ENCODE data around the gene P2RX6.
"Not testable (repeated sequence)": the region's sequence is repeated elsewhere in the genome, so short reads cannot be mapped to it uniquely, and the experiment has no call there.

Gene P2RX6

GRCh38 chr22:21069375-21069774 is 54.4 kb downstream of the P2RX6 start:
- H3K4me3 ChIP-seq (ENCODE audit: low read depth, low read length), result no peak overlapping the region
- no peak for TF ChIP-seq CTCF (IDR thresholded peaks at IDR 0.05; ENCODE audit: borderline replicate concordance, insufficient read depth, low read depth, low read length)

GRCh38 chr22:21070690-21071615 is 56.0 kb downstream of the P2RX6 start:
- H3K4me3 ChIP-seq (ENCODE audit: low read depth, low read length), result no peak overlapping the region
- no peak for TF ChIP-seq CTCF (IDR thresholded peaks at IDR 0.05; ENCODE audit: borderline replicate concordance, insufficient read depth, low read depth, low read length)

GRCh38 chr22:21071796-21072195 is 56.8 kb downstream of the P2RX6 start:
- not testable (repeated sequence) for H3K4me3 ChIP-seq (ENCODE audit: low read depth, low read length)

- no peak for TF ChIP-seq CTCF (IDR thresholded peaks at IDR 0.05; ENCODE audit: borderline replicate concordance, insufficient read depth, low read depth, low read length)
- no peak overlapping the region for H3K4me3 ChIP-seq (ENCODE audit: low read depth, low read length)
Measured at GRCh38 chr22:21073023-21073422, 58.1 kb downstream of the P2RX6 start.

- no peak overlapping the region for H3K4me3 ChIP-seq (ENCODE audit: low read depth, low read length)
- TF ChIP-seq CTCF (IDR thresholded peaks at IDR 0.05; ENCODE audit: borderline replicate concordance, insufficient read depth, low read depth, low read length), result no peak
Measured at GRCh38 chr22:21073482-21073881, 58.5 kb downstream of the P2RX6 start.

GRCh38 chr22:21074102-21074715 is 59.2 kb downstream of the P2RX6 start:
- H3K4me3 ChIP-seq (ENCODE audit: low read depth, low read length), result no peak overlapping the region
- no peak for TF ChIP-seq CTCF (IDR thresholded peaks at IDR 0.05; ENCODE audit: borderline replicate concordance, insufficient read depth, low read depth, low read length)

- no peak for TF ChIP-seq CTCF (IDR thresholded peaks at IDR 0.05; ENCODE audit: borderline replicate concordance, insufficient read depth, low read depth, low read length)
- H3K4me3 ChIP-seq (ENCODE audit: low read depth, low read length), result no peak overlapping the region
Measured at GRCh38 chr22:21075516-21076138, 60.7 kb downstream of the P2RX6 start.

All from GM12875 (cell line).